GM12875 (cell line): ENCODE measurements around the gene GIMAP8.
"Not testable (repeated sequence)": the region's sequence is repeated elsewhere in the genome, so short reads cannot be mapped to it uniquely, and the experiment has no call there.

ENCODE experiments used
- H3K4me3 ChIP-seq: one replicate; pipeline ENCODE4 v1.5.1; 2011; ENCODE audit warnings: low read depth, low read length, control low read depth
- TF ChIP-seq, protein P1 (sequence below): IDR thresholded peaks from 2 replicates; pipeline ENCODE4 v1.5.1; 2011; ENCODE audit warnings: low read depth, mild to moderate bottlenecking, control low read depth, inconsistent platforms, low read length, moderate library complexity, borderline replicate concordance; ENCODE audit not compliant: insufficient read depth

GIMAP8 gene

DNA sequence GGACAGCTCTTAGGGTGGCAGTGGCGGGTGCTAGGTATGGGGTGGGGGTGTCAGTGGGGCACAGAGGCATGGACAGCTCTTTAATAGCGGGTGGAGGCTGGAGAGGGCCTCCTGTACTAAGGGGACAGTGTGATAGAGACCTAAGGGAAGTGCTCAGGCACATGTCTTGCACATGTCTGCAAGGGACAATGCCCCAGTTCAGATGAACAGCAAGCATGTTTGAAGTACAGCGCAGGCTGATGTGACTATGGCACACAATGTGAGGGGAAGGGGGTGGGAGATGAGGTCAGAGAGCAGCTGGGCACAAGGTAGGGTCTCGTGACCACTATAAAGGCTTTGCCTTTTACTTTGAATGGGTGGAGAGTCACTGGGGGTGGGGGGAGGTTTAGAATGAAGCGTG, 3.5 kb downstream of the GIMAP8 start:
- TF ChIP-seq, protein P1, sequence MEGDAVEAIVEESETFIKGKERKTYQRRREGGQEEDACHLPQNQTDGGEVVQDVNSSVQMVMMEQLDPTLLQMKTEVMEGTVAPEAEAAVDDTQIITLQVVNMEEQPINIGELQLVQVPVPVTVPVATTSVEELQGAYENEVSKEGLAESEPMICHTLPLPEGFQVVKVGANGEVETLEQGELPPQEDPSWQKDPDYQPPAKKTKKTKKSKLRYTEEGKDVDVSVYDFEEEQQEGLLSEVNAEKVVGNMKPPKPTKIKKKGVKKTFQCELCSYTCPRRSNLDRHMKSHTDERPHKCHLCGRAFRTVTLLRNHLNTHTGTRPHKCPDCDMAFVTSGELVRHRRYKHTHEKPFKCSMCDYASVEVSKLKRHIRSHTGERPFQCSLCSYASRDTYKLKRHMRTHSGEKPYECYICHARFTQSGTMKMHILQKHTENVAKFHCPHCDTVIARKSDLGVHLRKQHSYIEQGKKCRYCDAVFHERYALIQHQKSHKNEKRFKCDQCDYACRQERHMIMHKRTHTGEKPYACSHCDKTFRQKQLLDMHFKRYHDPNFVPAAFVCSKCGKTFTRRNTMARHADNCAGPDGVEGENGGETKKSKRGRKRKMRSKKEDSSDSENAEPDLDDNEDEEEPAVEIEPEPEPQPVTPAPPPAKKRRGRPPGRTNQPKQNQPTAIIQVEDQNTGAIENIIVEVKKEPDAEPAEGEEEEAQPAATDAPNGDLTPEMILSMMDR, result no peak
- H3K4me3 ChIP-seq, result no peak overlapping the region

DNA sequence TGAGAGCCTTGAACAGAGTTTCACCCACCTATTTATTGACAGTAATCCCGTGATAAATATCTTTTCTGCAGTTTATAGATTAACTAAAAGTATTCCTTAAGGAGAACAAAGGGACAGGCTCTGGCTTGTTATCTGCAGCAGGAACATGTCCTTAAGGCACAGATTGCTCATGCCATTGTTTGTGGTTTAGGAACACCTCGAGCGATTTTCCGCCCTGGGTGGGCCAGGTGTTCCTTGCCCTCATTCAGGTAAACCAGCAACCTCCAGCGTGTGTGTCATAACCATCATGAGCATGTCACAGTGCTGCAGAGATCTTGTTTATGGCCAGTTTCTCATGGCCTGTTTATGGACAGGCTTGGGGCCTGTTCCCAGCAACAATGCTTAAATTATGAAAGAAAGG, 6.6 kb downstream of the GIMAP8 start:
- not testable (repeated sequence) for H3K4me3 ChIP-seq

DNA sequence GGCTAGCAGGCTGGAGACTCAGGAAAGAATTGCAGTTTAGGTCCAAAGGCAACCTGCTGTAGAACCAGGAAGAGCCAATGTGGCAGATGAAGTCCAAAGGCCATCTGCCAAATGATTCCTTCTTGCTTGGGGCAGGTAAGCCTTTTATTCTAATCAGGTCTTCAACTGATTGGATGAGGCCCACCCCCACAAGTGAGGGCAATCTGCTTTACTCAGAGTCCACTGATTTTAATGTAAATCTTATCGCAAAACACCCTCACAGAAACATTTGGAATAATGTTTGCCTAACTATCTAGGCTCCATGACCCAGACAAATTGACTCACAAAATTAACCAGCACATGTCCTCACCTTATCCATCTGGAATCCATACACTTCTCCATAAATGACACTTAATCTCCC, 7.8 kb downstream of the GIMAP8 start:
- no peak overlapping the region for H3K4me3 ChIP-seq
- TF ChIP-seq, protein P1, result no peak

DNA sequence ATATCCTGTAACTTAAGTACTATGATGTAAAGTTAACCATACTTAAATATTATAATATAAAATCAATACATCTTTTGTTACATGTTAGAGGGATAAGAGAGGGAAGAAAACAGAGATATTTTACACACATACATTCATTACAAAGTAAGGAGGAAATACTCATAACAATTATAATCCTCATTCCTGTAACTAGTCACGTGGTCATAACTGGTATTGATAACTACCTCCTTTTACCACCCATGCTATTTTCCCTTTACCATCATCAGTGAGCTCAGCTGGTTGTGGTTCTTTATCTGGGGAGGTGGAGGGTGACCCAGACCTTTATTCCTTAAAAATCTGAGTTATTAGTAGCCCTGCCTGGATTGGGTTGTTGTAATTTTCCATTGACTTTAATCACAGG, 8.3 kb downstream of the GIMAP8 start:
- TF ChIP-seq, protein P1, result no peak
- H3K4me3 ChIP-seq, result no peak overlapping the region

DNA sequence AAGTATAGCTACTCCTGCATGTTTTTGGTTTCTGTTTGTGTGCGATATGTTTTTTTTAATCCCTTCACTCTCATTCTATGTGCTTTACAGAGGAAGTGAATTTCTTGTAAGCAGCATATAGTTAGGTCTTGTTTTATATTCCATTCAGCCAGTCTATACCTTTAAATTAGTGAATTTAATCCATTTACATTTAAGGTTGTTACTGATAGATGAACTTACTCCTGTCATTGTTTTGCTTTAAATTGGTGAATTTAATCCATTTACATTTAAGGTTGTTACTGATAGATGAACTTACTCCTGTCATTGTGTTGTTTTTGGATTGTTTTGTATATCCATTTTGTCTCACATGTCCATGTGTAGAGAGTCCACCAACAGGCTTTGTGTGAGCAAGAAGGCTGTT, 11.1 kb downstream of the GIMAP8 start:
- H3K4me3 ChIP-seq, result no peak overlapping the region
- TF ChIP-seq, protein P1, result no peak

DNA sequence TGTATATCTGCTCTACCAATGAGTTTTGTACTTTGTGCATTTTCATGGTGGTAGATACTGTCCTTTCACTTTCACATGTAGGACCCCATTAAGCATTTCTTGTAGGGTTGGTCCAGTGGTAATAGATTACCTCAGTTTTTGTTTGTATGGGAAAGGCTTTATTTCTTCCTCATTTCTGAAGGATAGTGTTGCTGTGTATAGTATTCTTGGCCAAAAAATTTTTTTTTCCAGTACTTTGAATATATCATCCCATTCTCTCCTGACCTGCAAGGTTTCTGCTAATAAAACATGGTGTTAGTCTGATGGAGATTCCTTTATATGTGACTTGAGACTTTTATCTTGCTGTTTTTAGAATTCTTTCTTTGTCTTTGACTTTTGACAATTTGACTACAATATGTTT, 12.0 kb downstream of the GIMAP8 start:
- no peak overlapping the region for H3K4me3 ChIP-seq

DNA sequence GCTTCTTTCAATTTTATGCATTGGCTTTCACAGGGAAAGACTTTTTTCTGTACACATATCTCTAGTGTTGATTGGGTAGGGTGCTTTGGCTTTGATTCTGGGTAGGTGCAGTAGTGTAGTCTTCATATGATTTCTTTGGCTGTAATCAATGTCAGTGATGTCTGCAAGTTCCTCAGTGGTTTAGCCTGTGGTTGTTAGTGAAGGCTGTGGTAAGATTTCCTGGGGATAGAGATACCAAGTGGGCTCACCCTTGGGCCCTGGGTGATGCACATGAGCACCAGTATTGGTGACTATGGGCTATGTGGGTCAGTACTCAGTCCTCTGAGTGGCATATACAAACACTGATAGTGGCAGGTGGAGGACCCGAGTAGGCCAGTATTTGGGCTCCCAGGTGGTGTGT, 13.0 kb downstream of the GIMAP8 start:
- TF ChIP-seq, protein P1, result no peak
- no peak overlapping the region for H3K4me3 ChIP-seq

More for the DNA sequence above, 12.0 kb downstream of the GIMAP8 start:
- TF ChIP-seq, protein P1, result no peak

DNA sequence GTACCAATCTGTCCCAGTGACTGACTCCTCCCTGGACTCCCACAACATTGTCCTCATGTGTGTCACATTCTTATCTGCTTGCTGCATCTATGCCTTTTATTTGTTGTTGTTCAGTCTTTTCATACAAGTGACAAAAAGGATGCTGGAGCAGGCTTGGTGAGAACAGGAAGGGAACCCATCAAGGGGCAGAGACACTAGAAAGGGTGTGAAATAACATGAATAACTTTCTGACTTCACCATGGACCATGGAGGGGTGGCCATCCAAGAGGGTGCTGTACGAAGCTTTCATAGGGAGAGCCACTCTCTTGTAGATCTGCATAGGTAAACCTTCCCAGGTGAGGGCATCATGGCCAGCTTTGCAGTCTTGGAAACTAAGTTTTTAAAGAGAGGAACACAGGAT, 14.5 kb downstream of the GIMAP8 start:
- H3K4me3 ChIP-seq, result no peak overlapping the region
- TF ChIP-seq, protein P1, result no peak
